SH-SY5Y (cell line): ENCODE measurements around the gene CDK18.

Source experiments
- GATA2 ChIP-seq: IDR thresholded peaks from 2 replicates; pipeline ENCODE4 v1.6.1; 2011; ENCODE audit warnings: mild to moderate bottlenecking, low read depth, low read length
- GATA3 ChIP-seq: IDR thresholded peaks from 2 replicates; pipeline ENCODE4 v1.6.1; 2011; ENCODE audit warnings: low read depth, mild to moderate bottlenecking, low read length, moderate library complexity

DNA sequence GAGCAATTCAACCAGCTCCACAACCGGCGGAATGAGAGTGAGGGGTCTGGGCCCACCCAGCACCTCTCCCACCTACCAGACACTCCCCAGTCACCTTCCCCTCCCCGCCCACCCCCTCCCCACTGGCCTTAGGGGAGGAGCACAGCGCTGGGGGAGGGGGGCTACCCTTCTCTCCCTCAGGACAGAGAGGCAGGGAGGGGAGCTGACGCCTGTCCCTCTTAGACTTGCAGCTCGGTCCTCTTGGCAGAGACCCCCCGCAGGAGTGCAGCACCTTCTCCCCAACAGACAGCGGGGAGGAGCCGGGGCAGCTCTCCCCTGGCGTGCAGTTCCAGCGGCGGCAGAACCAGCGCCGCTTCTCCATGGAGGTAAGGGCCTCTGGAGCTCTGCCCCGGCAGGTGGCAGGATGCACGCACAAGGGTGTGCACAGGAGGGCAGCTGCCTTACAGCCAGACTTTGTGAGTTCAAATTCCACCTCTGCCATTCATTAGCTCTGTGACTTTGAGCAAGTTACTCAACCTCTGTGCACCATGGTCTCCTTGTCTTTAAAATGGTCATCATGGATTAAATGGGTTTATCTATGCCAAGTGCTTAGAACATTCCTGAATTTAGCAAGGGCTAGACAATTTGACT lies 18.9 kb downstream of the CDK18 start:
- TF ChIP-seq GATA2 (no peak), GATA3 (no peak)
